ENCODE measurements around the gene DHX29. TPM values are rescaled to one million over a fixed set of nuclear protein-coding genes. Genes with fewer than 3 reads are reported as not detected.
"Not testable (repeated sequence)": the region's sequence is repeated elsewhere in the genome, so short reads cannot be mapped to it uniquely, and the experiment has no call there.

Gene DHX29
- total RNA-seq, 2 donors from 2014 or later = 18.6 to 21.4 TPM

DNA sequence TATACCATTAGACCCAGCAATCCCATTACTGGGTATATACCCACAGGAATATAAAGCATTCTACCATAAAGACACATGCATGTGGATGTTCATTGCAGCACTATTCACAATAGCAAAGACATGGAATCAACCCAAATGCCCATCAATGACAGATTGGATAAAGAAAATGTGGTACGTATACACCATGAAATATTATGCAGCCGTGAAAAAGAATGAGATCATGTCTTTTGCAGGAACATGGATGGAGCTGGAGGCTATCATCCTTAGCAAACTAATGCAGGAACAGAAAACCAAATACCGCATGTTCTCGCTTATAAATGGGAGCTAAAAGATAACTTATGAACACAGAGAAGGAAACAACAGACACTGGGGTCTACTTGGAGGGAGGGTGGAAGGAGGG is 10.7 kb upstream of the DHX29 start:
- intact Hi-C loops (cut with DNase I, micrococcal nuclease); ATAC-seq; DNase-seq: not testable (repeated sequence)

DNA sequence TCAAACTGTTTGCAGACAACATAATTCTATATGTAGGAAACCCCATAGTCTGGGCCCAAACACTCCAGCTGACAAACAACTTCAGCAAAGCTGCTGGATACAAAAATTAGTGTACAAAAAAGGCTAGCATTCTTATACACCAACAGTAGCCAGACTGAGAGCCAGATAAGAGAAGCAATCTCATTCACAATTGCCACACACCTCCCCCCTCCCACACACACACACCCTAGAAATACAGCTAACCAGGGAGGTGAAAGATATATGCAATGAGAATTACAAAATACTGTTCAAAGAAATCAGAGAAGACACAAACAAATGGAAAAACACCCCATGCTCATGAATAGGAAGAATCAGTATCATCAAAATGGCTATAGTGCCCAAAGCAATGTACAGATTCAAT is 9.3 kb upstream of the DHX29 start:
- no peak for ATAC-seq
- no peak for DNase-seq
- intact Hi-C loops (cut with DNase I, micrococcal nuclease) = no loop called here

DNA sequence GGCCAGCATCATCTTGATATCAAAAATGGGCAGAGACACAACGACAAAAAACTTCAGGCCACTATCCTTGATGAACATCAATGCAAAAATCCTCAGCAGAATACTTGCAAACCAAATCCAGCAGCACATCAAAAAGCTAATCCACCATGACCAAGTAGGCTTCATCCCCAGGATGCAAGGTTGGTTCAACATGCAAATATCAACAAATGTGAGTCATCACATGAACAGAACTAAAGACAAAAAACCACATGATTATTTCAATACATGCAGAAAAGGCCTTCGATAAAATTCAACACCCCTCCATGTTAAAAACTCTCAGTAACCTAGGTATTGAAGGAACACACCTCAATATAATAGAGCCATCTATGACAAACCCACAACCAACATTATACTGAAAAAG is 8.8 kb upstream of the DHX29 start:
- DNase-seq = no peak
- intact Hi-C loops (cut with DNase I, micrococcal nuclease) = no loop called here
- ATAC-seq = no peak

DNA sequence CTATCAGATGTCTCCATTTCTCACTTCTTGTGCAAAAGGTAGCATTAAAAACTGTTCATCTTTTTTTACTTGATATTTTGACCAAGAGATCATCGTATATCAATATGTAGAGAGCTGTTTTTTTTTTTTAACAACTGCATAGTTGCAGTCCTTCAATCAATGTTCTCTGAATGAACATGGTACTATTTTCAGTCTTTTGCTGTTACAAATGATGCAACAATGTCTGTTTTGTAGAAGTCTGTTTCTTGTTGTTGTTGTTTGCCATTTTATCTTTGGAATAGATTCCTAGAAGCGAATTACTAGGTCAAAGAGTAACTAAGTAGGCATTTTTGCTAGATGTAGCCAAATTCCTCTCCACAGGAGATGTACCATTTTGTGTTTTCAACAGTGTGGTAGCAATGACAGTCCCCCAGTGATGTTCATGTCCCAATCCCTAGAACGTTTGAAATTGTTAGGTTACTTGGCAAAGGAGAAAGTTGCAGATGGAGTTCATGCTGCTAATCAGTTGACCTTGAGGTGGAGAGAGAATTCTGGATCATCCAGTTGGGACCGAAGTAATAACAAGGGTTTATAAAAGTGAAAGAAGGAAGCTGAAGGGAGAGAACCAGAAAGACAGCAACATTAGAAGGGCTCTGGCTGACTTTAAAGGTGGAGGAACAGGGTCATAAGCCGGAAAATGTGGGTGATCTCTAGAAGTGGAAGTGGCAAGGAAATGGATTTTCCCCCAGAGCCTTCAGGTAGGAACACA is 6.5 kb upstream of the DHX29 start:
- peak; percentile 25 for ATAC-seq
- intact Hi-C loops (cut with DNase I, micrococcal nuclease) = no loop called here
- no peak for DNase-seq

DNA sequence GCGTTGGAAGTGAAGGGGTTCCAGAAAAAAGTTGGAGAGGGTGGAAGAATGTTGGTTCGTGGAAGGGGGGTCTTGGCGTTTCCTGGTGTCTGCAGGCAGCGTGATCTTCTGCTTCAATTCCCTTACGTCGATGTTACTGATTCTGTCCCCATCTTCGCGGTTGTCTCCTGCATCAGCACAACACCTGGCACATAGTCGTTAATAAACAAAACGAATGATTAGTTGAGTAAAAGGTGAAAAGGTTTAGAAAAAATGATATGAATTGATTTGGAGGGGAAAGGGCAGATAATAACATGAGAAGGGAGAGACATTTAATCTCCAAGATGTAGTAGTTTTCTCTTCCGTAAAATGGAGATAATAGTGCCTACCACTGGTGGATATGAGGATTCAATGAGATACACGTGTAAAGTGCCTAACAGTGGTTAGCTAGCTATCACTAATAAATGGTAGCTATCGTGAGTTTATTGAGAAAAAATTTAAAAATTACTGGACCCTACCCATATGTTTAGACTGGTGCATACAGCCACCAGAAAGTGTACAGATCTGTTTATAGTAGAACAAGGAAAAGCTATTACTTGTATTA is 851 bp upstream of the DHX29 start:
- intact Hi-C loops (cut with DNase I, micrococcal nuclease) = no loop called here
- DNase-seq (peak; percentile 21 to 25), ATAC-seq (peak; percentile 26)

DNA sequence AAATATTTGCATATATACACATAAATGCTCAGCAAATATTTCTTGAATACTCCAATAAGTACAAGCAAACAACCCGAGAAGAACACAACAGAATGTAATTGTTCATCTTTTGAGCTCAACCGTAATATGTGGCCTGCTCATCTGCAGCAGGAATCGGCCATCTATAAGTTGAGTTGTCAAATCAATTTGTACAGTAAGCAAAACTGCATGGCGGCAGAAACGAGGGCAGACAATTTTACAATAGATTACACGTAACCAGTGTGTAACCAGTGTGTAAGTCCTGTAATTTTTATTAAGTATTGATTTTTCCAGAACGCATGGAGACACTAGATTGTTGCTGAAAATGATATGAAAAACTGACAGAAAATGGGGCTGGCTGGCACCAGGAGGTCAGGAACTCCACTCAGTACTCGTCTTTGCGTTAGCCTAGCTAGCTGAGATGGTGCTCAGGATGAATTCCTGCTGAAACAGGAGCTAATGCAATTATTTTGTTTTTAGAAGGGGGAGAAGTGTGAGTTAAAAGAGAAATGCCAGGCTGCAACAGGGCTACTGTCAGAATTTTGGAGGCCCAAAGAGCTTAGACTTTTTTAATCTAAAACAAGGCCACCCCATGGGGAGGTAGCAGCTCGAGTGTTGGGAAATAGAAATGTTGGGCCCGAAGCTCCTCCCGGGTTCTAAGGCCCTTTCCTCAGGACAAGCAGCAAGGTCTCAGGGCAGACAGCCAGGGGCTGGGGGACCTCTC is 682 bp downstream of the DHX29 start:
- intact Hi-C loops (cut with DNase I, micrococcal nuclease) = no loop called here
- DNase-seq = peak in 1 of 2 donors; percentile 8
- ATAC-seq = peak; percentile 17

DNA sequence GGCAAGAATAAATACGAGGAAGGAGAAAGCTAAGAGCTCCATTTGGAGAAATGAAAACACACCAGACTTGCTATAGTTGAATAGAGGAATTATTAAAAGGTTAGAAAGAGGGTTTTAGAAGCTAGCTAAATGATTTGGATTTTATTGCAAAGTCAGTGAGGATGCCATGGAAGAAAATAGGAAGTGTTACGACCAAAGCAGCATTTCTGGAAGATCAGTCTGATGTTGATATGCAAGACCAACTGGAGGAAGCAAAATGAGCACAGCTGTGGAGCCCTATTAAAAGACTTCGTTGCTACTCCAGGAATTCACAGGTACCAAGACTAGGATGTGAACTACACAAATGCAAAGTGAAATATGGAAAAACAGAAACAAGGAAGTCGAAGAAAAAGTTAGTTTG is 2.1 kb downstream of the DHX29 start:
- intact Hi-C loops (cut with DNase I, micrococcal nuclease) = no loop called here
- DNase-seq (no peak), ATAC-seq (no peak)

DNA sequence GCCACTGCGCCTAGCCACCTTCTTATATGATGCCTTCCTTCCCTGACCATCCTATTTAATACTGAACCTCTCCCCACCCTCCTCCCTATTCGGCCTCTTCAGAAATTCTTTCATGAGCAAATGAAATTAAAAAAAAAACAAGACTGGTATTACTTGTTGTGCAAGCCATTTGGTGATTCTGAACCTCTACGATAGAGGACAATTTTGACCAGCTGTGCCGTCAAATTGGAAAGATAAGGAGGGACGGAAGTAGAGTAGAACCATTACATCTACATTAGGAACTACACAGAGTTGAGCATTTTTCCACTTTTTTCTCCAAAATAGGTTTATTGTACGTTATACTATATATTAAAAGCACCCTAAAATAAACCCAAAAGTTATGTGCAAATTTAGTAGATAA is 2.9 kb downstream of the DHX29 start:
- ATAC-seq (no peak), DNase-seq (no peak)
- intact Hi-C loops (cut with DNase I, micrococcal nuclease) = no loop called here

DNA sequence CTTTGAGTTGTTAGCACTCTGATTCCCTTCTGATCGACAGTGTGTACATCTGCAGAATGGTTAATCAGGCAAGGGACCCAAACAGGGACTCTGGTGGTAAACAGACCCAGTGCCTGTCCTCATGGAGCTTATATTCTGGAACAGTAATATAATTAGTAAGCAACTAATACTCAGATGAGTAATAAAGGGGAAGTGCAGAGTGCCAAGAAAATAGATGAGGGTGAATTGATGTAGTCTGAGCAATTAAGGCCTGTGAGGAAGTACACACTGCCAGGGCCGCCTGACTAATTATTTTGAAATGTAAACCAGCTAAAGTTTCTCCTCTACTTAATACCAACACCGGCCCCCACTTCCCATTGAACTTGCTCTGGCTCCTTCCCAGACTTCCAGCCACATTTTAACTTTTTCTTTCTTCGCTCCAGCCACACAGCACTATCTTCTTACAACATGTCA is 4.2 kb downstream of the DHX29 start:
- DNase-seq (no peak), ATAC-seq (no peak)
- intact Hi-C loops (cut with DNase I, micrococcal nuclease) = no loop called here

DNA sequence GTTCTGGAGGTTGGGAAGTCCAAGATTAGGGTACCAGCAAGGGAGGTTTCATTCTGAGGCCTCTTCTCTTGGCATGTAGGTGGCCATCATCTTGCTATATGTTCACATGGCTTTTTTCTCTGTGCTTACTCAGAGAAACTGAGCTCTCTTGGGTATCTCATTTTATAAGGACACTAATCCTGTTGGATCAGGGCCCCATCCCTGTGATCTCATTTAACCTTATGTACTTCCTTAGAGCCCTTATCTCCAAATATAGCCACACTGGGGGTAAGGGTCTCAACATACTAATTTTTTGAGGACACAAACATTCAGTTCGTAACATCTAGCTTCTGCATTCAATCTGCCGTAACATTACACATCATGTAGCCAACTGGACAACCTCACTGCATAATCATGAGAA is 6.6 kb downstream of the DHX29 start:
- DNase-seq (no peak), ATAC-seq (no peak)
- intact Hi-C loops (cut with DNase I, micrococcal nuclease) = no loop called here

DNA sequence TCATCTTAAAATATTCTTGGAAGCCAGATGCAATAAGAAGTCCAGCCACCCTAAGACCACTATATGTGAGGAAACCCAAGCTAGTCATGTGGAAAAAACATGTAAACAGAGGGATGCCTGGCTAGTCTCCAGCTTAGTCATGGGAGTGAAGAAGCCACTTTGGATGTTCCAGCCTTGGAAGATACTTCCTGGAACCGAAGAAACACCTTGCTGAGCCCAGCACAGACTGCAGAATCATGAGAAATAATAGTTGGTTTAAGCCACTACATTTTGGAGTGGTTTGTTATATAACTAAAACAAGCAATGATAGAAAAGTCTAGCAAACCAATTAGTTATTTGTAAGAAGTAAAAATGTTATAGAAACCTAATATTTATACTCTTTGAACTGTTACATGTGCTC is 12.6 kb downstream of the DHX29 start:
- no peak for ATAC-seq
- DNase-seq = no peak
- intact Hi-C loops (cut with DNase I, micrococcal nuclease) = no loop called here

DNA sequence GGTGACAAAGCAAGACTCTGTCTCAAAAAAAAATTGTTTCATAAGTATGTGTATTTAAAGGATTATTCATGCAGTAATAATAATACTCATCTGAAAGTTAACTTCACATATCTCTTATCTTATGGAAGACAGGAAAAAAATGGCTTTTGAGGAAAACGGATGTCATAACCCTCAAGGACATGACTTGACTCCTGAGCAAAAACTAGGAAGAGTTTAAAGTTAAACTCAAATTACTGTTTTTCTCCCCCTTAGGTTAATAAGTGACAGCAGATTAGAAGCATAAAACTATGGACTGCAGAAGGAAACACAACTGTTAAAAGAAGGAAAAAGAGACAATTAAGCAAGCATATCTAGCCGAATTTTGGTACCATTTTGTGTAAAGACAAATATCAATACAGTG is 16.5 kb downstream of the DHX29 start:
- no peak for ATAC-seq
- intact Hi-C loops (cut with DNase I, micrococcal nuclease) = no loop called here
- no peak for DNase-seq

DNA sequence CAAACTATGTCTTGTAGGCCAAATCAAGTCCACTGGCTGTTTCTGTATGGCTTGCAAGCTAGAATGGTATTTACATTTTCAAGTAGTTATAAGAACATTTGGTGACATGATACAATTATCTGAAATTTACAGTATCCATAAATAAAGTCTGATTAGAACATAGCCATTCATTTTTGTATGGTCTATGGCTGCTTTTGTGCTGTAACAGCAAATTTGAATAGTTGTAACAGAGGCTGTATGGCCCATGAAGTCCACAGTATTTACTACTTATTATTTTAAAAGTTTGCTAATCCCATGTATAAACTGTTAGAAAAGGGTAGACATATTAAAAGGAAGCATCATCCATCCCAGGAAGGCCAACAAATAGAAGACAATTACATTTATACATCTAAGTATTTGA is 17.7 kb downstream of the DHX29 start:
- no peak for ATAC-seq
- intact Hi-C loops (cut with DNase I, micrococcal nuclease) = no loop called here

DNA sequence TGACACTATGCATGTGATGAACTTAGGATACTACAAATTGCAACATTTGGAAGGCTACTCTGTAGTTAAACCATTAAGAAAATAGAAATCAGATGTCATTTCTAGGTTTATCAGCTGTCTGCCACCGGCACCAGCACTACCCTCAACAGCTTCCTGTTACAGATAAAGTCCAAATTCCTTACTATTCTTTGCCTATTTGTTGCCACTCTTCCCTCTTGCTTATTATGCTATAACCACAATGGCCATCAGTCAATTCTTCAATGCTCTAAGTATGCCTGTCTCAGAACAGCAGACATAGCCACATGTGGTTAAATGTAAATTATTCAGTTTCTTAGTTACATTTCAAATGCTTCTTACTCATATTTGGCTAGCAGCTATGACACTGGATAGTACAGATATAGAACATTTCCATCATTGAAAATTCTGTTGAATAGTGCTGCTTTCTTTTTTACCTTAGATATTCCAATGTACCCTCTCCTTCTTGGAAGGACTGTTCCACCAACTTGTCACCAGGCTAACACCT is 21.0 kb downstream of the DHX29 start:
- DNase-seq (no peak), ATAC-seq (no peak)
- intact Hi-C loops (cut with DNase I, micrococcal nuclease) = no loop called here

More for the DNA sequence above, 17.7 kb downstream of the DHX29 start:
- DNase-seq = no peak

DNA sequence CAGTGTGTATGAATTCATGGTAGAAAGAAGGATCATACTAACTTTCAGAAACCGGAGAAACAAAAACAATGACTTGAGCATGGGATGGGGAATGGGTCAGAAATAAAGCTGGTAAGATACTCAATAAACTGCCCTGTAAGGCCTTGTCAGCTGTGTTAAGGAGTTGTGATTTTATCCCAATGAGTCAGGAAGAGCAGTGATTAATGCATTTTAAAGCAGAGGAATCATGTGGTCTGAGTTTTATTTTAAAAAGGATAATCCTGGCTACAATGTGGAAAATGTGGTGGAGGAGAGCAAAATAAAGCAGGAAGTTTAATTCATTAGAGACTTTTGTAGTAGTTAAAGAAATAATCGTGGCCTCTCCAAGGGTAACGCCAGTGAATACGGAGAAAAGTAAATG is 28.7 kb downstream of the DHX29 start:
- intact Hi-C loops (cut with DNase I, micrococcal nuclease) = no loop called here
- ATAC-seq (no peak), DNase-seq (no peak)

DNA sequence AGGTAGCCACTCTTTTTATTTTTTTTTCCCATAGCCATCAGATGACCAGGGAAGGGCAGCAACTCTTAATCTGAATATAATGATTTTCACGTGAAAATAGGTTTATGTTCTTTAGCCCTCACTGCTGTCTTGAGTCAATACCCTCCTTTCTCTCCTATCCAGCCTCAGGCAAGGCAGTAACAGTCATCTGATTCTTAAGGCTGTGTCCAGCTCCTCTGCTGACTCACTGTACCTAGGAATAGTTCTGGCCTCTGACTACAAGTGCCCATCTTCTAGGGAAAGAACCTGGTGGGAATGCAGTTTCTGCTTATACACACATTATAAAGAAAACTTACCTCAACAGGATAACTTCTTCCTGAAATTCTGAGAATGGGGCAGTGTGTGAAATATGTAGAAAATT is 30.7 kb downstream of the DHX29 start:
- no peak for ATAC-seq
- intact Hi-C loops (cut with DNase I, micrococcal nuclease) = no loop called here
- no peak for DNase-seq

DNA sequence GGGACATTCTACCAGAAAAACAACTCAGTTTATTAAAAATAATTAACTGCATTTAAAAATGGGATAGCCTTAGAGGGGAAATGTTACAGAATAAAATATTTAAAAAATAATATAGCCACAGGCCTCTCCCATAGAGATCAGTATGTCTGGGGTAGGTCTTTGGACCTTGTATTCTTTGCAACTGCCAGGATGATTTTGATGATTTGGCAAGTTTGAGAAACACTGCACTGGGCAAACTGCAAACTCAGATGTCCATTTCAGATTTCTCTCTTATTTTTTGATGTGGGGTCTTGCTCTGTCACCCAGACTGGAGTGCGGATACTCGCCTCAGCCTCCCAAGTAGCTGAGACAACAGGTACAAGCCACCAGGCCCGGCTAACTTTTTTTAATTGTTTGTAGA is 49.2 kb downstream of the DHX29 start:
- no peak for DNase-seq
- intact Hi-C loops (cut with DNase I, micrococcal nuclease) = no loop called here
- no peak for ATAC-seq

DNA sequence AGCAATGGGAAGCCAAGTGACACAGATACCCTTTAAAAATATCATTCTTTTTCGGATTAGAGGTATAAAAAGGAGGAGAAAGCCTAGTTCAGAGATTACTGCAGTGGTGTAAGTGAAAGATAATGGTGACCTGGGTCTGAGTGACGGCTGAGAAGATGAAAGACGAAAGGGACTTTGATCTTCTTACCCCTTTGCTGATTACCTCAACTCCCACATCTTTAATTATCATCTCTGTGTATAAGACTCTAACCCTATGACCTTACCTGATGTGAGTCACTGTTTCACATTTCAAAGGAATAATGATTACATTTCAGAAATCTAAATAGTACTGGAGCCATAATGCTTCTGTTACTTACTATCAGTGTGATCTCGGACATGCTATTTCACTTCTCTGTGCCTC is 52.7 kb downstream of the DHX29 start:
- intact Hi-C loops (cut with DNase I, micrococcal nuclease) = no loop called here
- ATAC-seq (no peak), DNase-seq (no peak)

DNA sequence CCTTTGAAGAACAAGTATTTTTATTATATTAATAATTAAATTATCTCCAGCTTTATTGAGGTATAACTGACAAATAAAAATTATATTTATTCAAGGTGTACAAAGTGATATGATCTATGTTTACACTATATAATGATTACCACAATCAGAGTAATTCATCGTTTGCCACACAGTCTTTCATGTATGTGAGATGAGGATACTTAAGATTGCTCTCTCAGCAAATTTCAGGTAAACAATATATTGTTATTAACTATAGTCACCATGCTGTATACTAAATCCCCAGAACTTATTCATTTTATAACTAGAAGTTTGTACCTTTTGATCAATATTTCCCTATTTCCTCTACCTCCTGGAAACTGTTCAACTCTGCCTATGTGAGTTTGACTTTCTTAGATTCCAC is 57.4 kb downstream of the DHX29 start:
- ATAC-seq (no peak), DNase-seq (no peak)
- intact Hi-C loops (cut with DNase I, micrococcal nuclease) = no loop called here

DNA sequence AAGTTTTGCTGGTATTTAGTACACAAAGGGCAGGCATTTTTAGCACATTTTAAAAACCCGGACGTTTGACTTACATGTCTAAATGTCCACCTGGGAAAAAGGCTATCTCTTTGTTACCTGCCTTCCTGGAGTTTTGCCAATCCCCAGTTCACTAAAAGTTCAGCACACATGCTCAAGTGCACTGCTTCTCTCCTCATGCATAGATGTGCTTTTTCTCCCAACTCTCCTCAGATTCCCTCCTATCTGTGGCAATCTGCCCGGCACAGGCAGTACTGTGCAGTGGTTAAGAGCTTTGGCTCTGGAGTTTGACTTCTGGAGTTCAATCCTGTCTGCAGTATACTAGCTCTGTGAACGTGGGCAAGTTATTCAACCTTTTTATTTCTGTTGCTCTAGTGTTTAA is 65.7 kb downstream of the DHX29 start:
- intact Hi-C loops (cut with DNase I, micrococcal nuclease) = no loop called here
- DNase-seq (no peak), ATAC-seq (no peak)
